Activated CD4-positive, alpha-beta memory T cell treated with anti-CD3 and anti-CD28 coated beads, Interleukin-2, amount 10 ng/mL, durations not matched to agents 7 days and 5 days (primary cell): ENCODE results near the gene CADPS. TPM values are rescaled to one million over a fixed set of nuclear protein-coding genes. Genes with fewer than 3 reads are reported as not detected.

Experiments used
- CTCF ChIA-PET: fragments of 350-600 bp; sonication (Branson Sonifier 250); formaldehyde crosslinking; loops from one replicate; lab custom pipeline; 2021; ENCODE audit warnings: antibody characterized with exemption, inconsistent platforms; lab: Charles Lee
- POLR2A ChIA-PET: fragments of 350-600 bp; sonication (Branson Sonifier 250); formaldehyde crosslinking; loops from one replicate; lab custom pipeline; 2021; ENCODE audit warnings: antibody characterized with exemption; lab: Charles Lee
- DNase-seq: peaks from one replicate; pipeline ENCODE4 v3.0.0-alpha.2; 2020
- H3K27ac Mint-ChIP-seq: one replicate; pipeline ENCODE4 v1.8.0; 2021; ENCODE audit warnings: mild to moderate bottlenecking, mixed read lengths
- H3K27me3 Mint-ChIP-seq: one replicate; pipeline ENCODE4 v1.8.0; 2021; ENCODE audit warnings: mixed read lengths
- H3K36me3 Mint-ChIP-seq: one replicate; pipeline ENCODE4 v1.8.0; 2021; ENCODE audit warnings: low read depth, mixed read lengths
- H3K4me1 Mint-ChIP-seq: one replicate; pipeline ENCODE4 v1.8.0; 2021; ENCODE audit warnings: mixed read lengths
- H3K4me3 Mint-ChIP-seq: one replicate; pipeline ENCODE4 v1.8.0; 2021; ENCODE audit warnings: mild to moderate bottlenecking, mixed read lengths
- H3K9me3 Mint-ChIP-seq: one replicate; pipeline ENCODE4 v1.8.0; 2021; ENCODE audit warnings: mixed read lengths
- total RNA-seq, 2 experiments: library from RNA; stranded (reverse); gene quantifications; one replicate each; pipeline ENCODE4 v1.2.3, GENCODE V29; 2021

The CADPS gene
- total RNA-seq, 2 experiments from 2014 or later: not detected

DNA sequence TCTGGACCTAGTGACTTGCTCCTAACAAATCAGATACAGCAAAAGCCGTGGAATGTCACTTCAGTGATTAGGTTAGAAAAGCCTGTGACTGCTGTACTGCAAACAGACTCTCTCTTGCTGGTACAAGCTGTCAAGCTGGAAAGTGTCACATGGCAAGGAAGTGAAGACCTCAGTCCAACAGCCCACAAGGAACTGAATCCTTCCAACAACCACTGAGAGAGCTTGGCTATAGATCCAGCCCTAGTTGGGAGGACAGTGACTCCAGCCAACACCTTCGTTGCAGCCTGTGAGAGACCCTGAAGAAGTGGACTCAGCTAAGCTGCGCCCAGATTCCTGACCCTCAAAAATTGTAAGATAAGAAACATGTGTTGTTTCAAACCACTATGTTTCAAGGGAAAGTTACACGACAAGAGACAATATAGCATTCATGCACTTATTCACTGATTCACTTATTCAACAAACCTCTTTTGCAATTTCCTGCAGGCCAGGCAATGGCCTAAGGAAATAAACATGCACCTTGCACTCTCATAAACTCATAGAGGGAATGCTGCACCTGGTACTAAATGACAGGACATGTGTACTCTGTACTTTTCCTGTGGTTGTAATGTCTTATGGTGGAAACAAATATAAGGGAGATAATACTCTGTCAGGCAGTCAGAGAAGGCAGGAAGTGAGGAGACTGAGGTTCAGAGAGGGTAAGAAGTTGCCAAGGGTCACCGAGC lies 142.9 kb downstream of the CADPS start:
- POLR2A ChIA-PET: no interaction called here
- DNase-seq: no peak
- Mint-ChIP-seq H3K9me3 (no peaks in the 10 kb centered on the region), H3K36me3 (no peaks in the 10 kb centered on the region), H3K27me3 (no peaks in the 10 kb centered on the region), H3K4me1 (no peaks in the 10 kb centered on the region), H3K27ac (no peak overlapping the region), H3K4me3 (no peak overlapping the region)
- CTCF ChIA-PET: no interaction called here

DNA sequence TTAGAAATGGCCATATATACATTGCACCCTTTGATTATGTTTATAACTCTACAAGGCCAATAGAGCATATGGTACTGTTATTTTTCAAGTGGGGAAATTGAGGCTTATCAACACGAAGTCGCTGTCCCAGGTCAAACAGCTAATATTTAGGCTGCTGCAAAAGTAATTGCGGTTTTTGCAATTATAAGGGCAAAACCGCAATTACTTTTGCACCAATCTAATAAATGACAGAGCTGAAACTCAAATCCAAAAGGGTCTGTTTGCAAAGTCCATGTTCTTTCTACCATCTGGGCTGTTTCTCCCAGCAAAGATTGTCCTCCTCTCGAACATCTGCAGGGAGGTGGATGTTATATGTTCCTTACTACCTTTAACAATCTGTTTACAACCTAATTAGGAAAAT lies 147.2 kb downstream of the CADPS start:
- H3K4me1 Mint-ChIP-seq: no peaks in the 10 kb centered on the region
- POLR2A ChIA-PET: no interaction called here
- CTCF ChIA-PET: no interaction called here

DNA sequence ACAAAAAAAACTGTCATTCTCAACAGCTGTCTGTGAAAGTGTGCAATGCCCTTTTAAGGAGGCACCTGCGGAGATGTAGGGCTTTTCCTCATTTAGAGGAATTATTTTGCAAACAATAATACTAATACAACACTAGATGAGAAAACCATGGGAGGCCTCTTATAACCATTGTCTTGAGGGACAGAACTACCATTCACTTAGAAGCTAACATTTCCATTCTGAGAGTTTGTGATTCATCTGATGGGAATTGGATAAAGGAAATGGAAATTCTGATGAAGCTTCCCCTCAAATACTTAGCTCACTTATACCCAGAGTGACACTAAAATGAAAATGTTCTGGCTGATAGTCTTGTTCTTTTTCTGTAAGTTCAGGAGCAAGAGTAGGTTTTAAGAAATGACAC lies 147.7 kb downstream of the CADPS start:
- Mint-ChIP-seq H3K27me3 (no peaks in the 10 kb centered on the region), H3K9me3 (no peaks in the 10 kb centered on the region), H3K27ac (no peak overlapping the region), H3K4me1 (no peaks in the 10 kb centered on the region), H3K36me3 (no peaks in the 10 kb centered on the region), H3K4me3 (no peak overlapping the region)
- ChIA-PET CTCF (no interaction called here), POLR2A (no interaction called here)
- no peak for DNase-seq

More for the DNA sequence above, 147.2 kb downstream of the CADPS start:
- DNase-seq: no peak
- Mint-ChIP-seq H3K4me3 (no peak overlapping the region), H3K27me3 (no peaks in the 10 kb centered on the region), H3K27ac (no peak overlapping the region), H3K36me3 (no peaks in the 10 kb centered on the region), H3K9me3 (no peaks in the 10 kb centered on the region)

- ChIA-PET CTCF (no interaction called here), POLR2A (no interaction called here)
- Mint-ChIP-seq H3K27ac (no peak overlapping the region), H3K4me1 (no peaks in the 10 kb centered on the region), H3K4me3 (no peak overlapping the region), H3K36me3 (no peaks in the 10 kb centered on the region), H3K27me3 (no peaks in the 10 kb centered on the region), H3K9me3 (no peaks in the 10 kb centered on the region)
- no peak for DNase-seq
These were observed 150.7 kb downstream of the CADPS start for GRCh38 chr3:62724503-62724902.

GRCh38 chr3:62723914-62724217 lies 151.3 kb downstream of the CADPS start:
- H3K36me3 Mint-ChIP-seq: no peaks in the 10 kb centered on the region
- ChIA-PET CTCF (no interaction called here), POLR2A (no interaction called here)
- no peak for DNase-seq
- no peaks in the 10 kb centered on the region for H3K27me3 Mint-ChIP-seq
- H3K9me3 Mint-ChIP-seq: no peaks in the 10 kb centered on the region
- no peak overlapping the region for H3K4me3 Mint-ChIP-seq
- H3K27ac Mint-ChIP-seq: no peak overlapping the region
- no peaks in the 10 kb centered on the region for H3K4me1 Mint-ChIP-seq

DNA sequence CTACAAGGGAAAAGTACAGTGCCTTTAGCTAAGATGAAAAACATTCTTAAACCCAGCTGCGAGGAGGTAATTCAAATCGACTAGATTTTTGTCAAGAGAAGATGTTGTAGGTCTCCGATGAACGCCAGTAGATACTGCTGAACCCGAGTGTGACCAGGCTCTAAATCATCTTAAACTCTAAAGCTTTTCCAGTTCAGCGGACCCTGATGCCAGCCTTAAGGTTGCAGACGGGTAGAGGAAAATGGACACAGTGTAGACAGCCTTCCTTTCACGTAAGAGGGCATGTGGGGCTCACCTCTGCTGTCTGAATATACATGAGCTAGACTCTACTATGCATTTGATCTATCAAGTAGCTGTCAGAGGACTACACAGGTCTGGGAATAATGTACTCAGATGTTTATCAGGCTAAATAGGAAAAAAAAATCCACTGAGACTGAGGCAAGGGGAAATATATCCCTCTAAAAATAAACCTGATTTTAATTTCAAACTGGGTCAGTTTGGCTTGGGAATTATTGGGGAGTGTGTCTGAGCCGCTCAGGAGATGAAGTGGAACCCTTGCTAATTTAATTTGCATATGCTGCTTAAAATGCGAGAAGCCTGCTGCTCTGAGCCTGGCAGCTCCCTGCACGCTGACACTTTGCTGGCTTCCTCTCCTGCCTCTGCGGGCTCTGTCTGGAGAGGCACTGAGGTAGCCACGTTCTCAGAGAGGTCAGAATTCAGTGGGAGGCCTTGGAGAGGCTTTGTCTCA lies 151.9 kb downstream of the CADPS start:
- Mint-ChIP-seq H3K27ac (no peak overlapping the region), H3K27me3 (no peaks in the 10 kb centered on the region), H3K36me3 (no peaks in the 10 kb centered on the region), H3K9me3 (no peaks in the 10 kb centered on the region), H3K4me1 (no peaks in the 10 kb centered on the region), H3K4me3 (no peak overlapping the region)
- POLR2A ChIA-PET: no interaction called here
- CTCF ChIA-PET: no interaction called here
- no peak for DNase-seq

DNA sequence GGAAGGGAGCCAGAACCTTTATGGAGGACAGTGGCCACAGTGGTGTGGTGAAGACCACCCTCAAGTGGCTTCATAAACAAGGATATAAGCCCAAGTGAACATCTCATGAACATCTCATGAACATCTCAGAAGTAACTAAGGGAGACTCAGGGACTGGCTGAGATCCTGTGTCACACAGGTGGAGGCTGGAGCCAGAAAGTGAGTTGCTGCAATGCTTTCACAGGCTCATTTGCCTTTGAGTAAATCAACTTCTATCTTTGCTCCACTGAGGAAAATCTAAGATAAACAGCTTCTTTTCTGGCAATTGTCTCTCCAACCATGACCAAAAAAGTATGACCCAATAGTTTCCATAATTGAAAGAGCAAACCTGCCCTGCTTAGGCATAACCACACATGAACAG lies 152.9 kb downstream of the CADPS start:
- DNase-seq: no peak
- H3K27ac Mint-ChIP-seq: no peak overlapping the region
- POLR2A ChIA-PET: no interaction called here
- H3K36me3 Mint-ChIP-seq: no peaks in the 10 kb centered on the region
- no peak overlapping the region for H3K4me3 Mint-ChIP-seq
- CTCF ChIA-PET: no interaction called here
- no peaks in the 10 kb centered on the region for H3K27me3 Mint-ChIP-seq
- no peaks in the 10 kb centered on the region for H3K9me3 Mint-ChIP-seq
- H3K4me1 Mint-ChIP-seq: no peaks in the 10 kb centered on the region

DNA sequence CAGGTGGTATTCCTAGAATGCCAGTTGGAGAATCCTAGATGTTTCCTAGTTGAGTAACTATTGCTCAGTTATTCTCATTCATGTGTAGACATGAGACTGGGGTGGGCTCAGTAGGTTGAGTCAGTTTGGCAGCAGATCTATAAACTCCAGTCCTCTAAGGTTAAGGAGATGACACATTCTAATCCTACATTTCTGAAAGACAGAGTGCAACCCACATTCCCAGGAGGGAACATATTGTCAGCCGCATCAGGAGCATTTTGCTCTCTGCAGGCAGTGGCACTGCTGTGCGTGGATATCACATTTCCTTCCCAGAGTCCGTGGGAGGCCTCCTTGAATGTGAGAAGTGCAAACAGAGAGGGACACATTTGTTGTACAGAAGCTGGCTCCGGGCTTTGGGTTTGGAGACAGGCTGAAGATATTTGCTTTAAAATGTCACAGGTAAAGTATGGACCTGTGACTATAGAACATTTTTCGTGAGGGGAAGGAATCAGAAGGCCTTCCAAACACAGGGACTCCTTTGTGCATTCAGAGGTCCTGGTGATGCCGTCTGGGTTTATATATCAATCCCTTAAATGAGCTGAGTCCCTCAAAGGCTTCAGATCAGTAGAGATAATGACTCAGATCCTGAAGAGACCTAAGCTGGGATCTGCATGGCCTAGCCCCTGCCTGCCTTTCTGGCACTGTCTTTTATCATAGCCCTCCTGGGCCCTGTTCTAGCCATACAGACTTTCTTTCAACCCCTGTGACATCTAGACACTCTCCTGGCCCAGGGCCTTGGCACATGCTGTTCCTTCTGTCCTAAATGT lies 156.5 kb downstream of the CADPS start:
- POLR2A ChIA-PET: no interaction called here

DNA sequence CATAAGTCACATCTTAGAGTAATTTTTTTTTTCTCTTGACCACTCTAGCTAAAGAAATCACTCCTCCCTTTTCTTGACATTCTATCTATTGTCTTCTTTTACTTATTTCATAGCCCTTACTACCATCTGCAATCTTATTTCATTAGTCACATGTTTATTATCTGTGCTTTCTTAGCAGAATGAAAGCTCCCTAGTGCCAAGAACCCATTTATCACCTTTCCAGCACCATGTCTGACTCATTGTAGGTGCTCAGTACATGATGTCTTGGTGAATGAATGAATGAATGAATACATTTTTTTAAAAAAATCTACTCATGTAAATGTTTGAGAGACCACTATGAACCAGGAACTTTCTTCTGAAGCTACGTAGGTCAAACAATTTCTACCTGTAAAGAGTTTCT lies 157.2 kb downstream of the CADPS start:
- Mint-ChIP-seq H3K4me1 (no peaks in the 10 kb centered on the region), H3K36me3 (no peaks in the 10 kb centered on the region), H3K9me3 (no peaks in the 10 kb centered on the region), H3K4me3 (no peak overlapping the region), H3K27ac (no peak overlapping the region), H3K27me3 (no peaks in the 10 kb centered on the region)
- ChIA-PET CTCF (no interaction called here), POLR2A (no interaction called here)
- no peak for DNase-seq

More for the DNA sequence above, 156.5 kb downstream of the CADPS start:
- H3K9me3 Mint-ChIP-seq: no peaks in the 10 kb centered on the region
- DNase-seq: no peak
- no peak overlapping the region for H3K4me3 Mint-ChIP-seq
- H3K27me3 Mint-ChIP-seq: no peaks in the 10 kb centered on the region
- H3K27ac Mint-ChIP-seq: no peak overlapping the region
- no peaks in the 10 kb centered on the region for H3K4me1 Mint-ChIP-seq
- no peaks in the 10 kb centered on the region for H3K36me3 Mint-ChIP-seq
- CTCF ChIA-PET: no interaction called here

DNA sequence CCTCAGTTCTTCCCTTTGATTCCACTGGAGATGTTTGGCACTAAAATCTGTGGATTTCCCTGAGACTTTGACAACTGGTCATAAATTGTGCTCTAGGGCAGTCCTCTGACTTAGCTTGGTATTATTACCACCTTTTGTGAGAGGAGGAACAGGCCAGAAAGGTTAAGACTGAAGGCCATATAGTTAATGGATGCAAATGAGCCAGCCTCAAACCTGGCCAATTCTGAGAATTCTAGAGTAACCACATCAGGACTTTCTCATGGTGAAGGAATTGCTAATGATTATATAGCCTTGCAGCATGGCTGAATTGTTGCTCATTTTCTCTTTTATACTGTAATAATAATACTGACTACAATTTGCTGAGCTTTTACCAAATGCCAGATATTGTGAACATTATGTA lies 162.5 kb downstream of the CADPS start:
- no peaks in the 10 kb centered on the region for H3K36me3 Mint-ChIP-seq
- no peak overlapping the region for H3K27ac Mint-ChIP-seq
- H3K4me1 Mint-ChIP-seq: no peaks in the 10 kb centered on the region
- ChIA-PET POLR2A (no interaction called here), CTCF (no interaction called here)
- H3K9me3 Mint-ChIP-seq: no peaks in the 10 kb centered on the region
- H3K27me3 Mint-ChIP-seq: no peaks in the 10 kb centered on the region
- no peak overlapping the region for H3K4me3 Mint-ChIP-seq
- no peak for DNase-seq

DNA sequence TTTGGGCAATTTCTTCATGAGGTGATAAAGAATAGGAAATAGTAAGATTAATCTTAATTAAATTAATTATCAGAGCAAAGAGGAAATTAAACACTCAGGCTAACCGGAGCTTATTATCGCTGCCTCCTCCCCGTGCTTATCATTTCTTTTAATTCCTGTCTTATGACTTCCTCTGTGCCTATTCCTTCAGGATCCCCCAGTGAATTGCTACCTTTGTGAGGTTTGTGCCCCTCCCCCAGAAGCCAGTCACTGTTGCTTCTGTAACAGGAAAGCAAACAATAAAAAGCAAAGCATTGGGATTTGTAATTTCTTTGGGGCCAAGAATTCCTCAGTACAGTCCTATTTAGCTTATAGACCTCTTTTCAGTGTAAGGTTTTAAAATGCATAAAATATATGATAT lies 164.5 kb downstream of the CADPS start:
- ChIA-PET POLR2A (no interaction called here), CTCF (no interaction called here)
- Mint-ChIP-seq H3K9me3 (no peaks in the 10 kb centered on the region), H3K27me3 (no peaks in the 10 kb centered on the region), H3K4me3 (no peak overlapping the region), H3K27ac (no peak overlapping the region), H3K4me1 (no peaks in the 10 kb centered on the region), H3K36me3 (no peaks in the 10 kb centered on the region)
- DNase-seq: no peak

DNA sequence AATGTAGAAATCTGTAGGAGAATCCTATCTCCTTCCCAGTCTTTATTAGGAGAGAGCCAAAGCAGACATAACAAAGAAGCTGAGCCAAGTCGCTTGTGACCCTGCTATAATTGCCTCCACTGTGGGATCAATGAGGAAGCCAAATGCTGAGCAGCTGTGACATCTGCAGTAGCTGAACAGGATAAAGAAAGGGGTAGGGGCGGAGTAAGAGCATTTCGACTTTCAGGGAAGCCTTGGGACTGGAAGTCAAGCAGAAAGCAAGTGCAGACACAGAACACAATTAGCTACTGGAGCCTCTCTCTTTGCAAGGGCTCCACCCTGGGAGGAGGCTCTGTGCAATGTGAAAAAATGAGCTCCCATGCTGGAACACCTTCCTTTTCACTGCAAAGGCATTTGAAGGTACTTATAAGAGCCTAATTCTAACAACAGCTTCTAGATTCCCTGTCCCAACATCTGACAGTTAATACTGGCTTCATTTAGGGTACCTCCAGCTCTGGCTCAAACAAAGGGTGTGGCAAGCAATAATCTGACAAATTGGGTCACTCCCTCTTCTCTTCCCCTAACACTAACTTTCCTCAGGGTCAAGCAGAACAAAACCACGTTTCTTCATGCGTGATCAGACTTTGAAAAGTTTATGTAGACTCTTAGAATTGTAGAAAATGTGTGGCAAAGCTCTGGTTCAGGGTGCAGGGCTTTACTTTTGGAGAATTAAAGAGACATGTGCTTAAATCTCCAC lies 166.4 kb downstream of the CADPS start:
- no peaks in the 10 kb centered on the region for H3K4me1 Mint-ChIP-seq
- no peaks in the 10 kb centered on the region for H3K36me3 Mint-ChIP-seq
- H3K27ac Mint-ChIP-seq: no peak overlapping the region
- H3K4me3 Mint-ChIP-seq: no peak overlapping the region
- DNase-seq: no peak
- CTCF ChIA-PET: no interaction called here
- POLR2A ChIA-PET: no interaction called here
- no peaks in the 10 kb centered on the region for H3K9me3 Mint-ChIP-seq
- no peaks in the 10 kb centered on the region for H3K27me3 Mint-ChIP-seq

GRCh38 chr3:62705721-62706120 lies 169.5 kb downstream of the CADPS start:
- POLR2A ChIA-PET: no interaction called here
- no peak overlapping the region for H3K4me3 Mint-ChIP-seq

More at GRCh38 chr3:62705721-62706120, 169.5 kb downstream of the CADPS start:
- DNase-seq: no peak
- Mint-ChIP-seq H3K27me3 (no peaks in the 10 kb centered on the region), H3K9me3 (no peaks in the 10 kb centered on the region), H3K27ac (no peak overlapping the region), H3K4me1 (no peaks in the 10 kb centered on the region), H3K36me3 (no peaks in the 10 kb centered on the region)
- CTCF ChIA-PET: no interaction called here
